HUES64 (cell line): ENCODE data around the gene COL4A6.

Experiments
- H3K27ac ChIP-seq: 2 replicates; pipeline ENCODE4 v1.7.0; 2013; ENCODE audit warnings: low read depth, low read length, inconsistent platforms
- H3K27me3 ChIP-seq: 2 replicates; pipeline ENCODE4 v1.6.1; 2013; ENCODE audit warnings: mild to moderate bottlenecking, low read length; ENCODE audit not compliant: insufficient read depth
- H3K36me3 ChIP-seq: 2 replicates; pipeline ENCODE4 v1.6.1; 2013; ENCODE audit warnings: mild to moderate bottlenecking, low read length; ENCODE audit not compliant: insufficient read depth
- H3K4me1 ChIP-seq: 2 replicates; pipeline ENCODE4 v1.6.1; 2013; ENCODE audit warnings: mild to moderate bottlenecking, low read length, moderate library complexity; ENCODE audit not compliant: insufficient read depth
- H3K4me3 ChIP-seq: 2 replicates; pipeline ENCODE4 v1.5.1; 2013; ENCODE audit warnings: mild to moderate bottlenecking, low read length, moderate library complexity
- H3K9ac ChIP-seq: 2 replicates; pipeline ENCODE4 v1.6.1; 2013; ENCODE audit warnings: mild to moderate bottlenecking, low read depth, low read length
- H3K9me3 ChIP-seq: 2 replicates; pipeline ENCODE4 v1.6.1; 2013; ENCODE audit warnings: low read depth, low read length; ENCODE audit not compliant: insufficient read depth
- WGBS: fragments of 150-250, 120-280 bp; methylation state at CpG from one replicate; pipeline ENCODE4 v1.1.7; 2013; ENCODE audit warnings: missing lambda C conversion rate; 5-methylcytosine and 5-hydroxymethylcytosine counted together

COL4A6 gene

GRCh38 chrX:108168961-108169740 is 269.1 kb downstream of the COL4A6 start:
- Histone ChIP-seq H3K27ac (no peak overlapping the region), H3K36me3 (peaks cover 3% of the 10 kb centered on the region; the same call in 1 of the 2 replicates), H3K27me3 (no peaks in the 10 kb centered on the region), H3K4me3 (no peak overlapping the region), H3K9me3 (no peaks in the 10 kb centered on the region), H3K9ac (no peak overlapping the region), H3K4me1 (no peaks in the 10 kb centered on the region)
- 94% methylated on average over 8 of the region's 9 CpGs for WGBS

GRCh38 chrX:108167211-108167872 is 270.9 kb downstream of the COL4A6 start:
- Histone ChIP-seq H3K36me3 (peaks cover 3% of the 10 kb centered on the region; the same call in 1 of the 2 replicates), H3K9me3 (no peaks in the 10 kb centered on the region), H3K27ac (no peak overlapping the region), H3K27me3 (no peaks in the 10 kb centered on the region), H3K9ac (no peak overlapping the region), H3K4me3 (no peak overlapping the region), H3K4me1 (no peaks in the 10 kb centered on the region)
- 100% methylated on average over 2 of the region's 5 CpGs for WGBS

- H3K9ac ChIP-seq, result no peak overlapping the region
- H3K27me3 ChIP-seq, result no peaks in the 10 kb centered on the region
- 78% methylated on average over 7 of the region's 7 CpGs for WGBS
- no peaks in the 10 kb centered on the region for H3K4me1 ChIP-seq
- no peak overlapping the region for H3K27ac ChIP-seq
- H3K36me3 ChIP-seq, result peaks cover 3% of the 10 kb centered on the region; the same call in 1 of the 2 replicates
- H3K4me3 ChIP-seq, result no peak overlapping the region
- no peaks in the 10 kb centered on the region for H3K9me3 ChIP-seq
Observed at GRCh38 chrX:108165383-108166111, 272.7 kb downstream of the COL4A6 start.

- Histone ChIP-seq H3K27ac (no peak overlapping the region), H3K36me3 (no peaks in the 10 kb centered on the region), H3K4me1 (no peaks in the 10 kb centered on the region), H3K4me3 (no peak overlapping the region), H3K9me3 (no peaks in the 10 kb centered on the region), H3K9ac (no peak overlapping the region), H3K27me3 (no peaks in the 10 kb centered on the region)
- whole genome bisulfite sequencing, result 78% methylated on average over 5 of the region's 7 CpGs
Observed at GRCh38 chrX:108163333-108164082, 274.7 kb downstream of the COL4A6 start.

GRCh38 chrX:108162265-108162664 is 276.0 kb downstream of the COL4A6 start:
- H3K9me3 ChIP-seq, result no peaks in the 10 kb centered on the region
- no peaks in the 10 kb centered on the region for H3K4me1 ChIP-seq
- H3K36me3 ChIP-seq, result no peaks in the 10 kb centered on the region
- 87% methylated on average over 3 of the region's 4 CpGs for WGBS
- no peak overlapping the region for H3K9ac ChIP-seq
- H3K27ac ChIP-seq, result no peak overlapping the region
- H3K4me3 ChIP-seq, result no peak overlapping the region
- H3K27me3 ChIP-seq, result no peaks in the 10 kb centered on the region

- Histone ChIP-seq H3K4me3 (no peak overlapping the region), H3K36me3 (no peaks in the 10 kb centered on the region), H3K4me1 (no peaks in the 10 kb centered on the region), H3K9ac (no peak overlapping the region), H3K9me3 (no peaks in the 10 kb centered on the region), H3K27me3 (no peaks in the 10 kb centered on the region), H3K27ac (no peak overlapping the region)
- 92% methylated on average over 5 of the region's 5 CpGs for WGBS
Observed at GRCh38 chrX:108160309-108160708, 277.9 kb downstream of the COL4A6 start.

GRCh38 chrX:108159028-108159670 is 279.1 kb downstream of the COL4A6 start:
- H3K27ac ChIP-seq, result no peak overlapping the region
- no peaks in the 10 kb centered on the region for H3K9me3 ChIP-seq
- no peak overlapping the region for H3K4me3 ChIP-seq
- no peaks in the 10 kb centered on the region for H3K27me3 ChIP-seq
- no peak overlapping the region for H3K9ac ChIP-seq
- no peaks in the 10 kb centered on the region for H3K36me3 ChIP-seq
- 93% methylated on average over 11 of the region's 11 CpGs for WGBS
- no peaks in the 10 kb centered on the region for H3K4me1 ChIP-seq

GRCh38 chrX:108157628-108158027 is 280.6 kb downstream of the COL4A6 start:
- H3K9me3 ChIP-seq, result no peaks in the 10 kb centered on the region
- 92% methylated on average over 3 of the region's 3 CpGs for WGBS
- no peak overlapping the region for H3K9ac ChIP-seq
- H3K4me3 ChIP-seq, result no peak overlapping the region
- H3K27me3 ChIP-seq, result no peaks in the 10 kb centered on the region
- no peak overlapping the region for H3K27ac ChIP-seq
- H3K4me1 ChIP-seq, result no peaks in the 10 kb centered on the region
- H3K36me3 ChIP-seq, result no peaks in the 10 kb centered on the region

GRCh38 chrX:108156934-108157466 is 281.2 kb downstream of the COL4A6 start:
- Histone ChIP-seq H3K9ac (no peak overlapping the region), H3K4me1 (no peaks in the 10 kb centered on the region), H3K36me3 (no peaks in the 10 kb centered on the region), H3K4me3 (no peak overlapping the region), H3K27me3 (no peaks in the 10 kb centered on the region), H3K9me3 (no peaks in the 10 kb centered on the region), H3K27ac (no peak overlapping the region)
- WGBS, result 92% methylated on average over 8 of the region's 8 CpGs

GRCh38 chrX:108156082-108156481 is 282.1 kb downstream of the COL4A6 start:
- no peak overlapping the region for H3K4me3 ChIP-seq
- no peaks in the 10 kb centered on the region for H3K27me3 ChIP-seq
- H3K9ac ChIP-seq, result no peak overlapping the region
- H3K27ac ChIP-seq, result no peak overlapping the region
- no peaks in the 10 kb centered on the region for H3K36me3 ChIP-seq
- H3K4me1 ChIP-seq, result no peaks in the 10 kb centered on the region
- H3K9me3 ChIP-seq, result no peaks in the 10 kb centered on the region
- WGBS, result 100% methylated on average over 1 of the region's 2 CpGs
